HuH-7.5 (cell line): Measurements from ENCODE around the gene PTPRN2.
"Not testable (repeated sequence)": the region's sequence is repeated elsewhere in the genome, so short reads cannot be mapped to it uniquely, and the experiment has no call there.

Experiments
- DNase-seq: peaks from one replicate; pipeline ENCODE4 v3.0.0; 2011; ENCODE audit warnings: low spot score

The PTPRN2 gene

DNA sequence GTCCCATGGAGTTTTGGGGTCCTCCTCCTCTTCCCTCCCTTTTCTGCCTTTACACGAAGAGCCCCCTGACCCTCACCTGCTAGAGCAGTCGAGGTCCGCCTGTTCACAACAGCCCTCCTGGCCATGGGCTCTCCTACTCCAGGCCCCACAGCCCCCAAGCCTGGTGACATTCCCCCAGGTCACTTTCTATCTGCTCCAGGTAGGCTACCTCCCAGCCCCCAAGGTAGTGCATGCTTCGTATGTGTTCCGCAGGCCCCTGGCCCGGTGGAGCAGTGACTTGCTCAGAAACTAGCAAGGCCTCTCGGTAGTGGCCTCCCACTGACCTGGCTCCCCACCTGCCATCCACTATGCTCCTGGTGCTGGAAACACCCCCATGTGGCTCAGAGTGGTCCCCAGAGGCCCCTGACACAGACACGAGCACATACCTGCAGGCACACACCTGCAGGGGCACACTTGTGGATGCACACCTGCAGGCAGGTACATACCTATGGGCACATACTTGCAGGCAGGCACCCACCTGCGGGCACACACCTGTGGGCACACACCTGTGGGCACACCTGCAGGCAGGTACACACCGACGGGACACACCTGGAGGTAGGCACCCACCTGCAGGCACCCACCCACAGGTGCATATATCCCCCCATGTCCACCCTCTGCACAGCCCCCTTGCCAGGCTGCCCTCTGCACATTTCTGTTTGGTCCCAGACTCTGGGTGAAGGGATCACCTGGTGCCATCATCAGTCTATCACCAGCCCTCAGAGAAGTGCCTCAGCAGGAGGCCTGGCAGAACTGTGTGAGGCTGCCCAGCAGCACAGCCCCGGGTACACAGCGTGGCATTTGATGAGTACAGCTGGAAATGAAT, 322.5 kb downstream of the PTPRN2 start:
- DNase-seq = no peak

DNA sequence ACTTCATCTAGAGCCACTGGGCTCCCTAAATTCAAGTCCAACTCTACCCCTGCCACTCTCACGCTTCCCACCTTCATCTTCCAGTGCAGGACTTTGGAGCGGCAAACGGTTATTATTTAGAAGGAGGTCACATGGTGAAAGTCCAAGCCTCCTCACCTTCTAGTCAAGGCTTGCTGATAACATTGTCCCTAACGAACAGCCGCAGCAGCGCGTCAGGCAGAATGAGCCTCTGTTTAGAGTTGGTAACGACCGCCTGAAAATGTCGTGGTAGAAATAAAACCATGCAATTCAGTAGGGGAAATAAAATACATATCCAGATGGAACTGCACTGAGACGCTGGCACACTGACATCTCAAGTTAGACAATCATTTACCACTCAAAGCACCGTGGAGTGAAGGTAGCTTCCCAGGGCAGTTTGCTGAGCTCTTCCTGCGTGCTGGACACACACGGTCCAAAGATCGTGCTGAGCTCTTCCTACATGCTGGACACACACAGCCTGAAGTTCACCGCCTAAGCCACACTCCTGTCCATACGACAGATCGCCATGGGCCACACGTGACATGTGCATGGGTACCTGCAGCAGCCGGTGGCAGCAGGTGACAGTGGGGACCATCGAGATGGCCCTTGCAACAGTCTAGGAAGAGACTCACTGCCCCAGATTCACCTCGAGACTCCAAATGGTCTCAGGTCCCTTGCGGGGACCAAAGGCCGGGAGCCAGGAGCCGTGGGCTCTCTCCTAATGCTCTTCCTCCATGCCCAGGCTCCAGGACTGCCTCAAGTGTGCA, 323.5 kb downstream of the PTPRN2 start:
- peak; percentile 43 for DNase-seq

GRCh38 chr7:158263110-158263963, 324.3 kb downstream of the PTPRN2 start:
- DNase-seq = no peak

- no peak for DNase-seq
Observed at GRCh38 chr7:158262284-158263109, 325.1 kb downstream of the PTPRN2 start.

DNA sequence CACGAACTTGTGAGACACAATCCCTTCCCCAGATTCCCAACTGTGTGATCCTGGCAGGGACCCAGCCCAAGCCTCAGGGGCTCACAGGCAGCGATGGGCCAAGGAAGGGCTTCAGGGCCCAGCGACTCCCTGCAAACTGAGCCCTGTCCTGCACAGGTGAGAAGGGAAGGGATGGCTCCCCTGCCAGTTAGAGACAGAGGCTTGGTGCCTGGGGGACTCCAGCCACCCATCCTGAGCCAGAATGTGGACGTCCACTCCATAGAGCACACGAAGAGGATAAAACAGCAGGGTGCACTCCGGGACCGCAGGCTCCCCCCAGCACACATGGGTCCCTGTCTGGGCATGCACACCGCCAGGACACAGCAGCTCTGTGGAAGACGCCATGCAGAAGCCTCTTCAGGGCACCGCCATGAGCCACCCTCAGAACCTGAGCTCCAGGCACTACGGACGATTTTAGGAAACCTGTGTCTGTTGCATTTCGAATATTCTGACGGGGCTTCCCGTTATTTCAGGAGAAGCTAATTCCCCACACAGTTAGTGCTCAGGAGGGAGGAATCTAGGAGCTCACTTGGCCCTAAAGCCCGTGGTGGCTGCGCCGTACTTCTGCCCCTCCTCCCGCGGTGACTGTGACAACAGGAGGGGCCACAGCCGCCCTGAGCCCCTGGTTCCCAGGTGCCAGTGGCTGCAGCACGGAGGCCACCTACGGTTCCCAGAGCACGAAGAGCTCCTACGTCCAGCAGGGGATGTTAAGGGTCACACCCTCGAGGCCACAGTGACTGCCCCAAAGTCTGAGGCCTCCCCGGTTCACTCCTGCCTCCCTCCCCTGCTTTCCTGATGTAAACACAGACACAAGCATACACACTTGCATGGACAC, 326.0 kb downstream of the PTPRN2 start:
- DNase-seq = no peak

GRCh38 chr7:158260567-158261361, 326.9 kb downstream of the PTPRN2 start:
- DNase-seq = no peak

- DNase-seq = no peak
Observed at GRCh38 chr7:158259671-158260418, 327.8 kb downstream of the PTPRN2 start.

DNA sequence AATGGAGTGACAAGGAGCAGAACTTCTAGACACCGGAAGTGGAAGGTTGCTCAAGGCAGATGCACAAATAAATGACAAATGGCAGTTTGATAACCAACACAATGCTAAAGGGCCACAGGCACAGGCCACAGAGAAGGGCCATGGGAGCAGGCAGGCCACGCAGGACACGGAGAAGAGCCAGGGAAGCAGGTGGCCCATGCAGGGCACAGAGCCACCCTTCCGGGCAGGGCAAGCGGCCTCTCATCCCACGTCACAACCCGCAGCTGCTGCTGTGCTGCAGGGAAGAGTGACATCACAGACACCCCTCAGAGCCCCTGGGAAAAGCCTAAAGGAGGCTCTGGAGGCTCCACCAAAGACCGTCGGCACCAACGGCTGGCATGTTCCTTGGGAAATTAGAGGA, 328.5 kb downstream of the PTPRN2 start:
- DNase-seq = no peak

DNA sequence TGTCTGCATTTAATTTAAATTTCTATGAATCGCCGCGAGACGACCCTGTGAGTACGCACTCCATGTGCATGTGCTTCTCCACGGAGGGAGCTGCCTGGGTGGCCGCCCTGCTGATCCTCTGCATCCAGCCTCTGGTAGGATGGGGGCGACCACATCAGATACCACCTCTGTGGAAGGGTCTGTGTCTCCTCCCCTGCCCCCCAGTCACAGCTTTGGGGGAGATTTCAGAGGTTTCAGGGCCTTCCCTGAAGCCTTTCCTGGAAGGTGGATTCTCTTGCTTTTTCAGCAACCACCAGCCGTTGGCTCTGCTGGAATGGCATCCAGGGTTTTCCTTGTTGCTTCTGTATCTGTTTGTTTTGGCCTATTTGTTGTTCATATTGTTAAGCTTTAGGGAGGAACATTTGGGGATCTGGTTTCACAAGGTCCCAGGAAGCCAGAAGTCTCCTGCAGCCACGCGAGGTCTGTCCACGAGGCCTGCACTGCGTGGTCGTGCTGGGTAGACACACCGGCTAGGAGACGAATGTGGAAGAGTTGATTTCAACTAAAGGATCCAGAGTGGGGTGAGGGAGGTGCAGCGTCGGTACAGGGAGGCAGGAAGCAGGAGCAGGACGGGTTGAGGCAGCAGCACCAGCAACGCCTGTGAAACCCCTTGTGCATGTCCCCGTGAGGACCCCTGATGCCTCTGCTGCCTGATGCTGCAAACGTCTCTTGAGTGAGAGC, 329.1 kb downstream of the PTPRN2 start:
- DNase-seq = no peak

GRCh38 chr7:158257516-158258410, 329.9 kb downstream of the PTPRN2 start:
- DNase-seq = no peak

- no peak for DNase-seq
Observed at GRCh38 chr7:158257001-158257400, 330.6 kb downstream of the PTPRN2 start.

- no peak for DNase-seq
Observed at GRCh38 chr7:158256091-158256816, 331.4 kb downstream of the PTPRN2 start.

GRCh38 chr7:158255558-158255957, 332.1 kb downstream of the PTPRN2 start:
- DNase-seq = no peak

- no peak for DNase-seq
Observed at GRCh38 chr7:158255156-158255555, 332.5 kb downstream of the PTPRN2 start.

DNA sequence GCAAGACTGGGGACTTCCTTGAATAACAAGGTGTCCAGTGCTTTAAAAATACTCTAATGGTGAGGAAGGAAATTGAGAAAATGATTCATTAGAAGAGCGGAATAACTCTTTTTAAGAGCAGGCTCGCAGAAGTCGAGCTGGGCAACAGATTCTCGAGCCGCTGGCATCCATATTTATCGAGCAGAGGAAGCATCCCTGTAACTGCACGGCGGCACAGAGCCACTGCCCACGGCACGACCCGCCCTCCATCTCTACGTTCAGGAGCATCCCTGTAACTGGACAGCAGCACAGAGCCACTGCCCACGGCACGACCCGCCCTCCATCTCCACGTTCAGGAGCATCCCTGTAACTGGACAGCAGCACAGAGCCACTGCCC, 334.0 kb downstream of the PTPRN2 start:
- not testable (repeated sequence) for DNase-seq
